ENCODE measurements around the gene UTS2R. TPM values are rescaled to one million over a fixed set of nuclear protein-coding genes. Genes with fewer than 3 reads are reported as not detected.

The UTS2R gene
- total RNA-seq, 2 donors from 2014 or later = 0.40 TPM; not detected in 1

GRCh38 chr17:82414548-82415281, 43.1 kb downstream of the UTS2R start:
- peak; percentile 98 for DNase-seq
- peak; percentile 93 for TF ChIP-seq CTCF (conservative IDR thresholded peaks at IDR 0.05)
- Histone ChIP-seq H3K27ac (ENCODE audit: low read depth, low read length) (no peak overlapping the region), H3K9me3 (ENCODE audit: control insufficient read depth, low read length) (no peaks in the 10 kb centered on the region), H3K9ac (ENCODE audit: extremely low read depth, low read length, poor library complexity, severe bottlenecking) (no peak overlapping the region), H3K4me3 (ENCODE audit: low read length) (no peak overlapping the region), H3K36me3 (ENCODE audit: control insufficient read depth, insufficient read depth, low read length) (peaks cover 4% of the 10 kb centered on the region), H3K4me1 (ENCODE audit: control insufficient read depth, insufficient read depth, low read length) (no peaks in the 10 kb centered on the region), H3K27me3 (ENCODE audit: control insufficient read depth, insufficient read depth, low read length, poor library complexity, severe bottlenecking) (no peaks in the 10 kb centered on the region)
- Mint-ChIP-seq H3K4me3 (no peak overlapping the region), H3K27ac (no peak overlapping the region), H3K4me1 (no peaks in the 10 kb centered on the region), H3K27me3 (ENCODE audit: insufficient read depth) (no peaks in the 10 kb centered on the region), H3K9me3 (no peaks in the 10 kb centered on the region), H3K36me3 (ENCODE audit: low read depth) (peaks cover 4% of the 10 kb centered on the region)
- WGBS, 2 experiments (ENCODE audit: insufficient coverage in 1 of 2, insufficient read length in 1 of 2) = 13 to 32% methylated on average over 18 to 38 of the region's 38 CpGs

GRCh38 chr17:82415336-82415735, 43.8 kb downstream of the UTS2R start:
- H3K9me3 ChIP-seq (ENCODE audit: control insufficient read depth, low read length) = no peaks in the 10 kb centered on the region
- no peak overlapping the region for H3K4me3 Mint-ChIP-seq
- H3K27me3 Mint-ChIP-seq (ENCODE audit: insufficient read depth) = no peaks in the 10 kb centered on the region
- no peak for TF ChIP-seq CTCF (conservative IDR thresholded peaks at IDR 0.05)
- H3K4me1 Mint-ChIP-seq = no peaks in the 10 kb centered on the region
- DNase-seq = no peak
- WGBS, 2 experiments (ENCODE audit: insufficient coverage in 1 of 2, insufficient read length in 1 of 2) = 92 to 93% methylated on average over 16 to 26 of the region's 26 CpGs
- H3K9ac ChIP-seq (ENCODE audit: extremely low read depth, low read length, poor library complexity, severe bottlenecking) = no peak overlapping the region
- H3K27me3 ChIP-seq (ENCODE audit: control insufficient read depth, insufficient read depth, low read length, poor library complexity, severe bottlenecking) = no peaks in the 10 kb centered on the region
- no peaks in the 10 kb centered on the region for H3K9me3 Mint-ChIP-seq
- no peak overlapping the region for H3K27ac Mint-ChIP-seq
- peaks cover 7% of the 10 kb centered on the region for H3K36me3 ChIP-seq (ENCODE audit: control insufficient read depth, insufficient read depth, low read length)
- H3K4me1 ChIP-seq (ENCODE audit: control insufficient read depth, insufficient read depth, low read length) = no peaks in the 10 kb centered on the region
- no peak overlapping the region for H3K27ac ChIP-seq (ENCODE audit: low read depth, low read length)
- H3K4me3 ChIP-seq (ENCODE audit: low read length) = no peak overlapping the region
- peaks cover 10% of the 10 kb centered on the region for H3K36me3 Mint-ChIP-seq (ENCODE audit: low read depth)

- Mint-ChIP-seq H3K4me3 (no peak overlapping the region), H3K27me3 (ENCODE audit: insufficient read depth) (no peaks in the 10 kb centered on the region), H3K4me1 (no peaks in the 10 kb centered on the region), H3K36me3 (ENCODE audit: low read depth) (peaks cover 13% of the 10 kb centered on the region), H3K27ac (no peak overlapping the region), H3K9me3 (no peaks in the 10 kb centered on the region)
- Histone ChIP-seq H3K9ac (ENCODE audit: extremely low read depth, low read length, poor library complexity, severe bottlenecking) (no peak overlapping the region), H3K27me3 (ENCODE audit: control insufficient read depth, insufficient read depth, low read length, poor library complexity, severe bottlenecking) (no peaks in the 10 kb centered on the region), H3K9me3 (ENCODE audit: control insufficient read depth, low read length) (no peaks in the 10 kb centered on the region), H3K27ac (ENCODE audit: low read depth, low read length) (no peak overlapping the region), H3K36me3 (ENCODE audit: control insufficient read depth, insufficient read depth, low read length) (peaks cover 8% of the 10 kb centered on the region), H3K4me3 (ENCODE audit: low read length) (no peak overlapping the region), H3K4me1 (ENCODE audit: control insufficient read depth, insufficient read depth, low read length) (no peaks in the 10 kb centered on the region)
- WGBS, 2 experiments (ENCODE audit: insufficient coverage in 1 of 2, insufficient read length in 1 of 2) = 86 to 100% methylated on average over 1 to 9 of the region's 9 CpGs
- no peak for DNase-seq
- TF ChIP-seq CTCF (conservative IDR thresholded peaks at IDR 0.05) = no peak
These were observed 44.2 kb downstream of the UTS2R start for GRCh38 chr17:82415786-82416185.
